IMR-90 (cell line): ENCODE measurements around the gene LSM7.

Experiments used
- BHLHE40 ChIP-seq: fragments of 150-350 bp; IDR thresholded peaks from 2 replicates; pipeline ENCODE4 v1.6.1; 2016; ENCODE audit warnings: mild to moderate bottlenecking, low read depth, low read length
- CEBPB ChIP-seq: IDR thresholded peaks from 2 replicates; pipeline ENCODE4 v1.6.1; 2012; ENCODE audit warnings: low read depth, low read length, improper control_type of control experiment
- CTCF ChIP-seq: conservative IDR thresholded peaks from 2 replicates; pipeline ENCODE4 v1.5.1; 2012; ENCODE audit warnings: mild to moderate bottlenecking, low read depth, low read length, improper control_type of control experiment
- MXI1 ChIP-seq: IDR thresholded peaks from 2 replicates; pipeline ENCODE4 v1.6.1; 2012; ENCODE audit warnings: low read depth, mild to moderate bottlenecking, low read length, moderate library complexity, borderline replicate concordance
- NFE2L2 ChIP-seq: fragments of 150-350 bp; IDR thresholded peaks from 2 replicates; pipeline ENCODE4 v1.6.1; 2016; ENCODE audit warnings: low read depth, mild to moderate bottlenecking, low read length
- POLR2A ChIP-seq: IDR thresholded peaks from 2 replicates; pipeline ENCODE4 v1.6.1; 2012; ENCODE audit warnings: mild to moderate bottlenecking, low read depth, low read length
- RAD21 ChIP-seq: IDR thresholded peaks from 2 replicates; pipeline ENCODE4 v1.6.1; 2012; ENCODE audit warnings: low read length, improper control_type of control experiment
- RCOR1 ChIP-seq: IDR thresholded peaks from 2 replicates; pipeline ENCODE4 v1.6.1; 2012; ENCODE audit warnings: mild to moderate bottlenecking, low read length, improper control_type of control experiment; ENCODE audit not compliant: insufficient replicate concordance
- RFX5 ChIP-seq: IDR thresholded peaks from 2 replicates; pipeline ENCODE4 v1.8.0; 2012; ENCODE audit warnings: low read depth, mild to moderate bottlenecking, low read length, moderate library complexity
- SMC3 ChIP-seq: fragments of 150-350 bp; IDR thresholded peaks from 2 replicates; pipeline ENCODE4 v1.6.1; 2016; ENCODE audit warnings: low read depth, mild to moderate bottlenecking, antibody characterized with exemption, low read length, moderate library complexity
- TF ChIP-seq, protein P1 (sequence below): fragments of 150-350 bp; IDR thresholded peaks from 2 replicates; pipeline ENCODE4 v1.6.1; 2017; ENCODE audit warnings: mild to moderate bottlenecking, antibody characterized with exemption, low read length, low read depth
- TF ChIP-seq, protein P2 (sequence below): fragments of 150-350 bp; IDR thresholded peaks from 2 replicates; pipeline ENCODE4 v1.6.1; 2016; ENCODE audit warnings: low read depth, mild to moderate bottlenecking, low read length, moderate library complexity, borderline replicate concordance

GRCh38 chr19:2323707-2324106 is 4.7 kb downstream of the LSM7 start:
- no peak for TF ChIP-seq RAD21
- no peak for TF ChIP-seq CTCF
- TF ChIP-seq, protein P1, sequence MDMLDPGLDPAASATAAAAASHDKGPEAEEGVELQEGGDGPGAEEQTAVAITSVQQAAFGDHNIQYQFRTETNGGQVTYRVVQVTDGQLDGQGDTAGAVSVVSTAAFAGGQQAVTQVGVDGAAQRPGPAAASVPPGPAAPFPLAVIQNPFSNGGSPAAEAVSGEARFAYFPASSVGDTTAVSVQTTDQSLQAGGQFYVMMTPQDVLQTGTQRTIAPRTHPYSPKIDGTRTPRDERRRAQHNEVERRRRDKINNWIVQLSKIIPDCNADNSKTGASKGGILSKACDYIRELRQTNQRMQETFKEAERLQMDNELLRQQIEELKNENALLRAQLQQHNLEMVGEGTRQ = no peak
- no peak for TF ChIP-seq SMC3
- no peak for TF ChIP-seq POLR2A
- TF ChIP-seq, protein P2, sequence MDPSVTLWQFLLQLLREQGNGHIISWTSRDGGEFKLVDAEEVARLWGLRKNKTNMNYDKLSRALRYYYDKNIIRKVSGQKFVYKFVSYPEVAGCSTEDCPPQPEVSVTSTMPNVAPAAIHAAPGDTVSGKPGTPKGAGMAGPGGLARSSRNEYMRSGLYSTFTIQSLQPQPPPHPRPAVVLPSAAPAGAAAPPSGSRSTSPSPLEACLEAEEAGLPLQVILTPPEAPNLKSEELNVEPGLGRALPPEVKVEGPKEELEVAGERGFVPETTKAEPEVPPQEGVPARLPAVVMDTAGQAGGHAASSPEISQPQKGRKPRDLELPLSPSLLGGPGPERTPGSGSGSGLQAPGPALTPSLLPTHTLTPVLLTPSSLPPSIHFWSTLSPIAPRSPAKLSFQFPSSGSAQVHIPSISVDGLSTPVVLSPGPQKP = no peak
- TF ChIP-seq CEBPB = no peak
- no peak for TF ChIP-seq RFX5
- no peak for TF ChIP-seq NFE2L2
- no peak for TF ChIP-seq RCOR1
- TF ChIP-seq MXI1 = no peak
- TF ChIP-seq BHLHE40 = no peak
